ENCODE results near the gene MLEC.

The MLEC gene

GRCh38 chr12:120680165-120680738 lies 6.7 kb upstream of the MLEC start:
- CTCF ChIA-PET, result interaction anchor here (1.0 to 3.8 kb wide), 4 partner anchors 10 to 291 kb away, joined by 3 to 44 read pairs (median 6); no protein-coding TSS in a partner anchor
- no peak for DNase-seq (ENCODE audit: extremely low spot score)
- TF ChIP-seq CTCF (IDR thresholded peaks at IDR 0.05; ENCODE audit: control extremely low read depth, extremely low read depth, low read depth, missing control alignments), result no peak
- POLR2A ChIA-PET, result no interaction called here

- DNase-seq (ENCODE audit: extremely low spot score), result no peak
- ChIA-PET CTCF (interaction anchor here (0.9 to 2.5 kb wide), 2 partner anchors 14 to 36 kb away, joined by 3 to 9 read pairs; no protein-coding TSS in a partner anchor), POLR2A (no interaction called here)
- no peak for TF ChIP-seq CTCF (IDR thresholded peaks at IDR 0.05; ENCODE audit: control extremely low read depth, extremely low read depth, low read depth, missing control alignments)
Measured at GRCh38 chr12:120684523-120684932, 2.4 kb upstream of the MLEC start.

- POLR2A ChIA-PET, result interaction anchor here (2.0 kb wide), 1 partner anchor 484 kb away, joined by 8 read pairs; the partner anchor contains the start of gene RPLP0
Measured at GRCh38 chr12:120685522-120685921, 1.4 kb upstream of the MLEC start.

GRCh38 chr12:120686151-120686689 lies 729 bp upstream of the MLEC start:
- CTCF ChIA-PET, result interaction anchor here (0.7 to 6.1 kb wide), 10 partner anchors 10 to 374 kb away, joined by 3 to 50 read pairs (median 4); no protein-coding TSS in a partner anchor
- TF ChIP-seq CTCF (IDR thresholded peaks at IDR 0.05; ENCODE audit: control extremely low read depth, extremely low read depth, low read depth, missing control alignments), result no peak
- POLR2A ChIA-PET, result interaction anchor here (0.5 to 2.0 kb wide), 2 partner anchors 485 to 876 kb away, joined by 5 to 8 read pairs; partner anchors contain the start of gene RPLP0
- peak; percentile 93 for DNase-seq (ENCODE audit: extremely low spot score)

More at GRCh38 chr12:120685522-120685921, 1.4 kb upstream of the MLEC start:
- CTCF ChIA-PET, result interaction anchor here (1.4 to 2.5 kb wide), 3 partner anchors 37 to 286 kb away, joined by 3 to 9 read pairs (median 4); no protein-coding TSS in a partner anchor
- no peak for DNase-seq (ENCODE audit: extremely low spot score)
- no peak for TF ChIP-seq CTCF (IDR thresholded peaks at IDR 0.05; ENCODE audit: control extremely low read depth, extremely low read depth, low read depth, missing control alignments)

GRCh38 chr12:120687578-120688289 lies 785 bp downstream of the MLEC start:
- POLR2A ChIA-PET, result interaction anchor here (1.0 to 2.0 kb wide), 2 partner anchors 13 to 487 kb away, joined by 3 to 8 read pairs; partner anchors contain the start of gene RPLP0
- no peak for TF ChIP-seq CTCF (IDR thresholded peaks at IDR 0.05; ENCODE audit: control extremely low read depth, extremely low read depth, low read depth, missing control alignments)
- CTCF ChIA-PET, result interaction anchor here (0.8 to 6.1 kb wide), 9 partner anchors 9 to 40 kb away, joined by 3 to 50 read pairs (median 4); partner anchors contain the start of gene UNC119B
- no peak for DNase-seq (ENCODE audit: extremely low spot score)

- POLR2A ChIA-PET, result no interaction called here
- DNase-seq (ENCODE audit: extremely low spot score), result no peak
- CTCF ChIA-PET, result interaction anchor here (0.8 to 6.1 kb wide), 11 partner anchors 10 to 44 kb away, joined by 3 to 50 read pairs (median 4); partner anchors contain the start of gene UNC119B
Measured at GRCh38 chr12:120688527-120689071, 1.6 kb downstream of the MLEC start.

More at GRCh38 chr12:120688527-120689071, 1.6 kb downstream of the MLEC start:
- no peak for TF ChIP-seq CTCF (IDR thresholded peaks at IDR 0.05; ENCODE audit: control extremely low read depth, extremely low read depth, low read depth, missing control alignments)
